HEK293 (cell line): Measurements from ENCODE around the gene HAUS5.

Experiments
- CTCF ChIA-PET: fragments of 350-600 bp; formaldehyde crosslinking; extraction: SDS; loops from one replicate; lab custom pipeline; 2021; ENCODE audit warnings: antibody characterized with exemption; lab: Yijun Ruan, JAX
- POLR2A ChIA-PET: fragments of 300-600 bp; formaldehyde crosslinking; extraction: SDS; loops from one replicate; lab custom pipeline; 2020; ENCODE audit warnings: antibody characterized with exemption, inconsistent platforms; lab: Yijun Ruan, JAX
- H3K27ac ChIP-seq: fragments of 200-500 bp; sonication (Bioruptor generic); 2 replicates; pipeline ENCODE4 v1.5.1; 2014; ENCODE audit warnings: low read depth, low read length, control low read depth, inconsistent platforms; ENCODE audit errors: extremely low read depth
- H3K36me3 ChIP-seq, 2 experiments: fragments of 200-500 bp in 1 of 2; sonication (Bioruptor generic) in 1 of 2; 1 replicate in 1 of 2; 2 replicates in 1 of 2; pipeline ENCODE4 v1.5.1; 2014 to 2017; ENCODE audit warnings: inconsistent platforms in 2 of 2, low read length in 2 of 2; ENCODE audit not compliant: control insufficient read depth in 2 of 2, insufficient read depth in 1 of 2
- H3K4me1 ChIP-seq: fragments of 200-500 bp; sonication (Bioruptor generic); 2 replicates; pipeline ENCODE4 v1.5.1; 2014; ENCODE audit warnings: mild to moderate bottlenecking, low read length, inconsistent platforms; ENCODE audit not compliant: control insufficient read depth, insufficient read depth
- H3K4me3 ChIP-seq: 2 replicates; pipeline ENCODE4 v1.5.1; 2011; ENCODE audit warnings: low read depth, mild to moderate bottlenecking, control low read depth, low read length, moderate library complexity
- H3K9me3 ChIP-seq: fragments of 200-500 bp; sonication (Bioruptor generic); 2 replicates; pipeline ENCODE4 v1.5.1; 2014; ENCODE audit warnings: low read depth, low read length, inconsistent platforms; ENCODE audit not compliant: control insufficient read depth, insufficient read depth
- GLI4 ChIP-seq: fragments of 450-650 bp; formaldehyde crosslinking; IDR thresholded peaks from 2 replicates; pipeline ENCODE4 v1.5.1; 2016; ENCODE audit warnings: missing biosample characterization, missing genetic modification characterization
- GLIS1 ChIP-seq: fragments of 450-650 bp; formaldehyde crosslinking; IDR thresholded peaks from 2 replicates; pipeline ENCODE4 v1.5.1; 2016; ENCODE audit warnings: missing biosample characterization, missing genetic modification characterization
- GLIS2 ChIP-seq: fragments of 450-650 bp; formaldehyde crosslinking; IDR thresholded peaks from 2 replicates; pipeline ENCODE4 v1.5.1; 2016; ENCODE audit warnings: missing biosample characterization, missing genetic modification characterization
- MYNN ChIP-seq: fragments of 450-650 bp; formaldehyde crosslinking; IDR thresholded peaks from 2 replicates; pipeline ENCODE4 v1.5.1; 2016; ENCODE audit warnings: missing biosample characterization, missing genetic modification characterization, borderline replicate concordance
- OSR2 ChIP-seq: fragments of 450-650 bp; formaldehyde crosslinking; IDR thresholded peaks from 2 replicates; pipeline ENCODE4 v1.5.1; 2016; ENCODE audit warnings: missing biosample characterization, missing genetic modification characterization
- SETDB1 ChIP-seq: IDR thresholded peaks from one replicate; pipeline ENCODE4 v1.6.1; 2017; ENCODE audit warnings: mild to moderate bottlenecking, low read length, moderate library complexity, mixed read lengths; ENCODE audit not compliant: insufficient read length
- SP2 ChIP-seq: fragments of 450-650 bp; formaldehyde crosslinking; IDR thresholded peaks from 2 replicates; pipeline ENCODE4 v1.5.1; 2016; ENCODE audit warnings: missing biosample characterization, missing genetic modification characterization
- WT1 ChIP-seq: fragments of 450-650 bp; formaldehyde crosslinking; IDR thresholded peaks from 2 replicates; pipeline ENCODE4 v1.5.1; 2016; ENCODE audit warnings: missing biosample characterization, missing genetic modification characterization
- ZBTB8A ChIP-seq: fragments of 450-650 bp; formaldehyde crosslinking; IDR thresholded peaks from 2 replicates; pipeline ENCODE4 v1.5.1; 2016; ENCODE audit warnings: missing biosample characterization, missing genetic modification characterization
- ZNF146 ChIP-seq: fragments of 450-650 bp; formaldehyde crosslinking; IDR thresholded peaks from 2 replicates; pipeline ENCODE4 v1.5.1; 2016; ENCODE audit warnings: missing biosample characterization, missing genetic modification characterization
- ZNF155 ChIP-seq: fragments of 450-650 bp; formaldehyde crosslinking; IDR thresholded peaks from 2 replicates; pipeline ENCODE4 v1.5.1; 2016; ENCODE audit warnings: missing biosample characterization, missing genetic modification characterization
- ZNF157 ChIP-seq: fragments of 450-650 bp; formaldehyde crosslinking; IDR thresholded peaks from 2 replicates; pipeline ENCODE4 v1.5.1; 2016; ENCODE audit warnings: missing biosample characterization, missing genetic modification characterization
- ZNF266 ChIP-seq: fragments of 450-650 bp; formaldehyde crosslinking; IDR thresholded peaks from 2 replicates; pipeline ENCODE4 v1.5.1; 2016; ENCODE audit warnings: missing biosample characterization, missing genetic modification characterization, low read depth
- ZNF302 ChIP-seq: fragments of 450-650 bp; formaldehyde crosslinking; IDR thresholded peaks from 2 replicates; pipeline ENCODE4 v1.5.1; 2016; ENCODE audit warnings: missing biosample characterization, missing genetic modification characterization, low read depth
- ZNF404 ChIP-seq: fragments of 450-650 bp; formaldehyde crosslinking; IDR thresholded peaks from 2 replicates; pipeline ENCODE4 v1.5.1; 2017; ENCODE audit warnings: missing biosample characterization, missing genetic modification characterization
- ZNF426 ChIP-seq: fragments of 450-650 bp; formaldehyde crosslinking; IDR thresholded peaks from 2 replicates; pipeline ENCODE4 v1.5.1; 2017; ENCODE audit warnings: missing biosample characterization, missing genetic modification characterization, mild to moderate bottlenecking, inconsistent platforms, moderate library complexity
- ZNF544 ChIP-seq: fragments of 450-650 bp; formaldehyde crosslinking; IDR thresholded peaks from 2 replicates; pipeline ENCODE4 v1.5.0; 2017; ENCODE audit warnings: missing biosample characterization, missing genetic modification characterization
- ZNF571 ChIP-seq: fragments of 450-650 bp; formaldehyde crosslinking; IDR thresholded peaks from 2 replicates; pipeline ENCODE4 v1.5.0; 2017; ENCODE audit warnings: missing biosample characterization, missing genetic modification characterization
- ZNF791 ChIP-seq: fragments of 450-650 bp; formaldehyde crosslinking; IDR thresholded peaks from 2 replicates; pipeline ENCODE4 v1.5.1; 2016; ENCODE audit warnings: missing biosample characterization, missing genetic modification characterization
- ZSCAN30 ChIP-seq: fragments of 450-650 bp; IDR thresholded peaks from 2 replicates; pipeline ENCODE4 v1.5.1; 2018; ENCODE audit warnings: missing biosample characterization, mild to moderate bottlenecking, missing genetic modification characterization, moderate library complexity
- TF ChIP-seq, protein P1 (sequence below): fragments of 450-650 bp; formaldehyde crosslinking; IDR thresholded peaks from 2 replicates; pipeline ENCODE4 v1.5.1; 2016; ENCODE audit warnings: missing biosample characterization, missing genetic modification characterization
- TF ChIP-seq, protein P2 (sequence below): fragments of 450-650 bp; formaldehyde crosslinking; IDR thresholded peaks from 2 replicates; pipeline ENCODE4 v1.5.1; 2016; ENCODE audit warnings: missing biosample characterization, missing genetic modification characterization
- TF ChIP-seq, protein P3 (sequence below): fragments of 450-650 bp; formaldehyde crosslinking; IDR thresholded peaks from 2 replicates; pipeline ENCODE4 v1.5.1; 2016; ENCODE audit warnings: missing biosample characterization, missing genetic modification characterization
- TF ChIP-seq, protein P4 (sequence below): fragments of 450-650 bp; formaldehyde crosslinking; IDR thresholded peaks from 2 replicates; pipeline ENCODE4 v1.5.1; 2016; ENCODE audit warnings: missing biosample characterization, missing genetic modification characterization, low read depth
- TF ChIP-seq, protein P5 (sequence below): fragments of 450-650 bp; formaldehyde crosslinking; IDR thresholded peaks from 2 replicates; pipeline ENCODE4 v1.5.1; 2016; ENCODE audit warnings: missing biosample characterization, missing genetic modification characterization
- TF ChIP-seq, protein P6 (sequence below): fragments of 450-650 bp; formaldehyde crosslinking; IDR thresholded peaks from 2 replicates; pipeline ENCODE4 v1.5.1; 2017; ENCODE audit warnings: missing biosample characterization, missing genetic modification characterization

HAUS5 gene

DNA sequence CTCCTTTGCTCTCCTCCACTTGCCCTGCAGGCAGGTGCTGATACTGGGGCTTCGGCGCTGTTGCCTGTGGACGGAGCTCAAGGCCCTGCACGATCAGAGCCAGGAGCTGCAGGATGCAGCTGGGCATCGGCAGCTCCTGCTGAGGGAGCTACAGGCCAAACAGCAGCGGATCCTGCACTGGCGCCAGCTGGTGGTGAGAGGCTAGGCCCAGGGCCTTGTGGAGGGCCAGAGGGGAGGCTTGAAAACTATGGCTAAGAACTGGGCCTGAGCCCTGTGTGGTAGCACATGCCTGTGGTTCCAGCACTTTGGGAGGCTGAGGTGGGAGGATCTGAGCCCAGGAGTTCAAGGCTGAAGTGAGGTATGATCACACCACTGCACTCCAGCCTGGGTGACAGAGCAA, 6.3 kb downstream of the HAUS5 start:
- Histone ChIP-seq H3K27ac (peak overlapping the region; percentile 16; the same call in 1 of the 2 replicates), H3K9me3 (no peaks in the 10 kb centered on the region), H3K4me1 (0 out of 2 replicates have a peak, but pooled peaks cover under 1% of the 10 kb centered on the region), H3K36me3 (peaks cover 96 to 97% of the 10 kb centered on the region in 2 experiments), H3K4me3 (no peak overlapping the region)
- CTCF ChIA-PET = interaction anchor here (0.6 to 1.3 kb wide), 4 partner anchors 12 to 70 kb away, joined by 3 to 5 read pairs (median 4); no protein-coding TSS in a partner anchor
- POLR2A ChIA-PET = interaction anchor here (0.6 to 2.1 kb wide), 4 partner anchors 9 to 37 kb away, joined by 3 to 5 read pairs (median 4); partner anchors contain the start of genes COX6B1 and RBM42
- no peak for TF ChIP-seq ZSCAN30 (tag by site-specific recombination)
- TF ChIP-seq ZBTB8A (tag by site-specific recombination) = no peak
- no peak for TF ChIP-seq ZNF155 (tag by site-specific recombination)
- 0 out of 2 replicates have a peak, but pooled peaks have one; percentile 23 for TF ChIP-seq GLIS2 (tag by site-specific recombination)
- no peak for TF ChIP-seq ZNF544 (tag by site-specific recombination)
- TF ChIP-seq GLIS1 = peak; percentile 60
- TF ChIP-seq, protein P1, sequence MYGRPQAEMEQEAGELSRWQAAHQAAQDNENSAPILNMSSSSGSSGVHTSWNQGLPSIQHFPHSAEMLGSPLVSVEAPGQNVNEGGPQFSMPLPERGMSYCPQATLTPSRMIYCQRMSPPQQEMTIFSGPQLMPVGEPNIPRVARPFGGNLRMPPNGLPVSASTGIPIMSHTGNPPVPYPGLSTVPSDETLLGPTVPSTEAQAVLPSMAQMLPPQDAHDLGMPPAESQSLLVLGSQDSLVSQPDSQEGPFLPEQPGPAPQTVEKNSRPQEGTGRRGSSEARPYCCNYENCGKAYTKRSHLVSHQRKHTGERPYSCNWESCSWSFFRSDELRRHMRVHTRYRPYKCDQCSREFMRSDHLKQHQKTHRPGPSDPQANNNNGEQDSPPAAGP (tag by site-specific recombination) = no peak
- no peak for TF ChIP-seq ZNF157 (tag by site-specific recombination)
- TF ChIP-seq ZNF302 (tag by site-specific recombination) = no peak
- TF ChIP-seq, protein P2, sequence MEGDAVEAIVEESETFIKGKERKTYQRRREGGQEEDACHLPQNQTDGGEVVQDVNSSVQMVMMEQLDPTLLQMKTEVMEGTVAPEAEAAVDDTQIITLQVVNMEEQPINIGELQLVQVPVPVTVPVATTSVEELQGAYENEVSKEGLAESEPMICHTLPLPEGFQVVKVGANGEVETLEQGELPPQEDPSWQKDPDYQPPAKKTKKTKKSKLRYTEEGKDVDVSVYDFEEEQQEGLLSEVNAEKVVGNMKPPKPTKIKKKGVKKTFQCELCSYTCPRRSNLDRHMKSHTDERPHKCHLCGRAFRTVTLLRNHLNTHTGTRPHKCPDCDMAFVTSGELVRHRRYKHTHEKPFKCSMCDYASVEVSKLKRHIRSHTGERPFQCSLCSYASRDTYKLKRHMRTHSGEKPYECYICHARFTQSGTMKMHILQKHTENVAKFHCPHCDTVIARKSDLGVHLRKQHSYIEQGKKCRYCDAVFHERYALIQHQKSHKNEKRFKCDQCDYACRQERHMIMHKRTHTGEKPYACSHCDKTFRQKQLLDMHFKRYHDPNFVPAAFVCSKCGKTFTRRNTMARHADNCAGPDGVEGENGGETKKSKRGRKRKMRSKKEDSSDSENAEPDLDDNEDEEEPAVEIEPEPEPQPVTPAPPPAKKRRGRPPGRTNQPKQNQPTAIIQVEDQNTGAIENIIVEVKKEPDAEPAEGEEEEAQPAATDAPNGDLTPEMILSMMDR = peak; percentile 84
- TF ChIP-seq, protein P3, sequence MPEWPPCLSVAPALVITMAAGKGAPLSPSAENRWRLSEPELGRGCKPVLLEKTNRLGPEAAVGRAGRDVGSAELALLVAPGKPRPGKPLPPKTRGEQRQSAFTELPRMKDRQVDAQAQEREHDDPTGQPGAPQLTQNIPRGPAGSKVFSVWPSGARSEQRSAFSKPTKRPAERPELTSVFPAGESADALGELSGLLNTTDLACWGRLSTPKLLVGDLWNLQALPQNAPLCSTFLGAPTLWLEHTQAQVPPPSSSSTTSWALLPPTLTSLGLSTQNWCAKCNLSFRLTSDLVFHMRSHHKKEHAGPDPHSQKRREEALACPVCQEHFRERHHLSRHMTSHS (tag by site-specific recombination) = no peak
- no peak for TF ChIP-seq ZNF266 (tag by site-specific recombination)
- no peak for TF ChIP-seq SP2 (tag by site-specific recombination)

DNA sequence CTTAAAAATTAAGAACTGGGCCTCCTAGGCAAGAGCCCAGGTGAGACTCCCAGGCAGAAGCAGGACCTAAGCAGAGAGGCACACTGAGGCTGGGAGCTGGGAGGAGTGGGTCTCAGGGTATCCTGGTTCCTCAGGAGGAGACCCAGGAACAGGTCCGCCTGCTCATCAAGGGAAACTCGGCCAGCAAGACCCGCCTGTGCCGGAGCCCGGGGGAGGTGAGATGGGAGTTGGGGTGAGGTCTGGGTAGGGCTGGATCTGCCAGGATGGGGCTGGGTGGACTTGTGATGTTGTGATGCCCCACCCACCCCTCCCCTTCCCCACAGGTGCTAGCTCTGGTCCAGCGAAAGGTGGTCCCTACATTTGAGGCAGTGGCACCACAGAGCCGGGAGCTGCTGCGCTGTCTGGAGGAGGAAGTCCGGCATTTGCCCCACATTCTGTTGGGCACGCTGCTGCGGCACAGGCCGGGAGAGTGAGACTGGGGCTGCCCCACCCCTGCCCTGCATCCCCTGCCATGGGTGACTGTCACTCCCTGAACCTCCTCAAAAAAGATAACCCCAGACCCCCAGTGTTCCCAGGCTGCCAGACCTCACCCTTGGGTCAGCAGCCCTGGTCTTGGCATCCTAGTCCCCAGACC, 6.9 kb downstream of the HAUS5 start:
- no peaks in the 10 kb centered on the region for H3K4me1 ChIP-seq
- peaks cover 92 to 97% of the 10 kb centered on the region in 2 experiments for H3K36me3 ChIP-seq
- 0 out of 2 replicates have a peak overlapping the region, but pooled peaks have one; percentile 4 for H3K27ac ChIP-seq
- POLR2A ChIA-PET = interaction anchor here (0.6 to 2.1 kb wide), 5 partner anchors 9 to 266 kb away, joined by 3 to 5 read pairs (median 4); partner anchors contain the start of genes COX6B1 and RBM42
- no peaks in the 10 kb centered on the region for H3K9me3 ChIP-seq
- no peak overlapping the region for H3K4me3 ChIP-seq
- CTCF ChIA-PET = interaction anchor here (0.6 to 1.5 kb wide), 5 partner anchors 13 to 71 kb away, joined by 3 to 7 read pairs (median 4); no protein-coding TSS in a partner anchor
- TF ChIP-seq GLI4 (tag by site-specific recombination) (no peak), MYNN (tag by site-specific recombination) (no peak), OSR2 (no peak), ZNF404 (no peak), ZNF426 (no peak), ZNF791 (tag by site-specific recombination) (no peak), SETDB1 (no peak), ZNF571 (tag by site-specific recombination) (no peak), ZNF146 (tag by site-specific recombination) (no peak), WT1 (tag by site-specific recombination) (no peak)
- TF ChIP-seq, protein P4, sequence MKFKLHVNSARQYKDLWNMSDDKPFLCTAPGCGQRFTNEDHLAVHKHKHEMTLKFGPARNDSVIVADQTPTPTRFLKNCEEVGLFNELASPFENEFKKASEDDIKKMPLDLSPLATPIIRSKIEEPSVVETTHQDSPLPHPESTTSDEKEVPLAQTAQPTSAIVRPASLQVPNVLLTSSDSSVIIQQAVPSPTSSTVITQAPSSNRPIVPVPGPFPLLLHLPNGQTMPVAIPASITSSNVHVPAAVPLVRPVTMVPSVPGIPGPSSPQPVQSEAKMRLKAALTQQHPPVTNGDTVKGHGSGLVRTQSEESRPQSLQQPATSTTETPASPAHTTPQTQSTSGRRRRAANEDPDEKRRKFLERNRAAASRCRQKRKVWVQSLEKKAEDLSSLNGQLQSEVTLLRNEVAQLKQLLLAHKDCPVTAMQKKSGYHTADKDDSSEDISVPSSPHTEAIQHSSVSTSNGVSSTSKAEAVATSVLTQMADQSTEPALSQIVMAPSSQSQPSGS (tag by site-specific recombination) = no peak
- TF ChIP-seq, protein P5, sequence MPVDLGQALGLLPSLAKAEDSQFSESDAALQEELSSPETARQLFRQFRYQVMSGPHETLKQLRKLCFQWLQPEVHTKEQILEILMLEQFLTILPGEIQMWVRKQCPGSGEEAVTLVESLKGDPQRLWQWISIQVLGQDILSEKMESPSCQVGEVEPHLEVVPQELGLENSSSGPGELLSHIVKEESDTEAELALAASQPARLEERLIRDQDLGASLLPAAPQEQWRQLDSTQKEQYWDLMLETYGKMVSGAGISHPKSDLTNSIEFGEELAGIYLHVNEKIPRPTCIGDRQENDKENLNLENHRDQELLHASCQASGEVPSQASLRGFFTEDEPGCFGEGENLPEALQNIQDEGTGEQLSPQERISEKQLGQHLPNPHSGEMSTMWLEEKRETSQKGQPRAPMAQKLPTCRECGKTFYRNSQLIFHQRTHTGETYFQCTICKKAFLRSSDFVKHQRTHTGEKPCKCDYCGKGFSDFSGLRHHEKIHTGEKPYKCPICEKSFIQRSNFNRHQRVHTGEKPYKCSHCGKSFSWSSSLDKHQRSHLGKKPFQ = no peak
- TF ChIP-seq, protein P6, sequence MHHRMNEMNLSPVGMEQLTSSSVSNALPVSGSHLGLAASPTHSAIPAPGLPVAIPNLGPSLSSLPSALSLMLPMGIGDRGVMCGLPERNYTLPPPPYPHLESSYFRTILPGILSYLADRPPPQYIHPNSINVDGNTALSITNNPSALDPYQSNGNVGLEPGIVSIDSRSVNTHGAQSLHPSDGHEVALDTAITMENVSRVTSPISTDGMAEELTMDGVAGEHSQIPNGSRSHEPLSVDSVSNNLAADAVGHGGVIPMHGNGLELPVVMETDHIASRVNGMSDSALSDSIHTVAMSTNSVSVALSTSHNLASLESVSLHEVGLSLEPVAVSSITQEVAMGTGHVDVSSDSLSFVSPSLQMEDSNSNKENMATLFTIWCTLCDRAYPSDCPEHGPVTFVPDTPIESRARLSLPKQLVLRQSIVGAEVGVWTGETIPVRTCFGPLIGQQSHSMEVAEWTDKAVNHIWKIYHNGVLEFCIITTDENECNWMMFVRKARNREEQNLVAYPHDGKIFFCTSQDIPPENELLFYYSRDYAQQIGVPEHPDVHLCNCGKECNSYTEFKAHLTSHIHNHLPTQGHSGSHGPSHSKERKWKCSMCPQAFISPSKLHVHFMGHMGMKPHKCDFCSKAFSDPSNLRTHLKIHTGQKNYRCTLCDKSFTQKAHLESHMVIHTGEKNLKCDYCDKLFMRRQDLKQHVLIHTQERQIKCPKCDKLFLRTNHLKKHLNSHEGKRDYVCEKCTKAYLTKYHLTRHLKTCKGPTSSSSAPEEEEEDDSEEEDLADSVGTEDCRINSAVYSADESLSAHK (tag by site-specific recombination) = no peak
